HG02970 (cell line): ENCODE data around the gene CWC27.

Source experiments
- ATAC-seq: cut with Tn5 transposase; IDR thresholded peaks from one replicate; pipeline ENCODE4 v1.9.1; 2021; ENCODE audit warnings: mild to moderate bottlenecking, moderate library complexity, moderate number of reproducible peaks; ENCODE audit not compliant: unreplicated experiment, low FRiP score

CWC27 gene

DNA sequence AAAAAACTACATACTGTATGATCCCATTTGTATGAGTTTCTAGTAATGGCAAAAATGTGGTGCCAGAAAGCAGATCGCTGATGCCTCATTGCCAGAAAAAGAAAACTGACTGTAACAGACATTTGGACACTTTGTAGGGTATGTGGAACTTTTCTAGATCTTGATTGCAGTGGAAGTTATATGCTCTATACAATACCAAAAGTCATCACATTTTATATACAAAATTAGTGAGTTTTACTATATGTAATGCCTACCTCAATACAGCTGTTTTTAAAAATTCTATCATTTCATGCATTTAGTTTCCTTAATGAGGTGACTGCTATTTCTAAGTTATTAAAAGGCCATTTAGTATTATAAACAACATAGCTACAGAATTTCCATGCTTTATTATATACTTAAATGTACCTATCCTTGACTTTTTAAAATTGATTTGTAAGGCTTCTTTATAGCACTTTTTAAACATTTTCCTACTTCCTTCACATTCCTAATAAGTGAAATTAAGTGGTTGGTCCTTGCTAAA, 199.9 kb downstream of the CWC27 start:
- ATAC-seq = no peak

GRCh38 chr5:64969578-64969977, 200.8 kb downstream of the CWC27 start:
- ATAC-seq = no peak

DNA sequence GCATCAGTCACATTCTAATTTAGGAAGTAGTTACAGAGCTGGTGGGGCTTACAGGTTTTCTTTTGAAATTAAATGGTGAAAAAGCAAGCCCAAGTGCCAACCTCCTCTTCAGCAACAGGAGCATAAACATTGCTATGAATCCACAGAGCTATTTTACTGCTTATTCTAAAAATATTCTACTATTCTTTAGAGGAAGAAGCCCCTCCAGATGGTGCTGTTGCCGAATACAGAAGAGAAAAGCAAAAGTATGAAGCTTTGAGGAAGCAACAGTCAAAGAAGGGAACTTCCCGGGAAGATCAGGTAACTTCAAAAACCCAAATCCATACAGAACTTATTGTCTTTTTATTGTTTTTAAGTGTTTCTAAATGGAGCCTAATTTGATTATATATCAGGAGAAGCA, 202.8 kb downstream of the CWC27 start:
- ATAC-seq = no peak

DNA sequence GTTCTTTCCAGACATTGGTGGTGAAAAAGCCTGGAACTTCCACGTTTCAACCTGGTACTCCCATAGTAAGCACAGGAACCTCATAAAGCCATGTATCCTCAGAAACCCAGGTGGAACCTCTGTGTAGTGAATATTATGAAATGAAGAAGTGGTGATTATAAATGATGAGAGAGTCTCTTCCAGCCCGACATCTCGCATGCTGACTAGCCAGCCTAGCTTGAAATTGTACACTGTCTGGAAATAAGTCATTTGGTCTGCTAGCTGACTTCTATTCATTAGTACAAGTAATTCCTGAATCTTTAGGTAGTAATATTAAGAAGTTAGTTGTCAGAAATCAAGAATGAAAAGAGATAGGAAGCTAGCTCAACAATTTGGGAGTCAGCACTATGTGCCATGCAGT, 203.3 kb downstream of the CWC27 start:
- no peak for ATAC-seq

- no peak for ATAC-seq
Observed at GRCh38 chr5:64972591-64972990, 203.9 kb downstream of the CWC27 start.

DNA sequence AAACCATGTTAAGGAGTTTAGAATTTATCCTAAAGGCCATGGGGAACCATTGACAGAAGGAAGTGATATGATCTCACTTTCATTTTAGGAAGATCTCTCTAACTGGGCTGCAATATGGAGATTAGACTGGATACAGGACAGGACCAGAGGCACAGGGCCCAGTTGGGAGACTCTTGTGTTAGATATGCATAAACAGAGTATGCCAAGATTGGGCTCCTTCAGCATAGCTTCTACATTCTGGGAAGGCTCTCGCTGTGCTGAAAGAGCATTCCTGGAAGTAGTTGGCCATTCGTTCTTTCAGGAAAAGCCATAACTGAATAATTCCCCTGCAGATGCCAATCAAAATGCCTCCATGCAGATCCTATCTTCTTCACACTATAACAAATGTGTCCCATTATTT, 204.5 kb downstream of the CWC27 start:
- ATAC-seq = no peak

- ATAC-seq = no peak
Observed at GRCh38 chr5:64977779-64978178, 209.0 kb downstream of the CWC27 start.

DNA sequence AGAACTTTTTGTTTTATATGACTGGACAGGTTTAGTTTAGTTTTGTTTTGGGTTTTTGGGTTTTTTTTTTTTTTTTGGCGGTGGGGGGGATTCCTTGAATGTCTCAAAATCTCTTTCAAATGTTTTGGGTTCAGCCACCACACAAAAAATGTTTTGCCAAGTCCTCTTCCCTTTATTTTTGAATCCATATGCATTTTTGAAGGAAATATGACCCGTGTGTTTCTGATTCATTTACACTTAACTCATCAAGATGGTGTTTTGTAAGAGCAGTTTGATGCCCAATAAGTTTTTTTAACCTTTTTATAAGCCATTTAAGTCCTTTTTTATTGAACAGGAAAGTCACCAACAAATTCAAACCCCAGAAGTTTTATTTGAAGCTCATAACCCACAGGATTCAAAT, 209.8 kb downstream of the CWC27 start:
- no peak for ATAC-seq

GRCh38 chr5:64979531-64979930, 210.8 kb downstream of the CWC27 start:
- ATAC-seq = no peak

DNA sequence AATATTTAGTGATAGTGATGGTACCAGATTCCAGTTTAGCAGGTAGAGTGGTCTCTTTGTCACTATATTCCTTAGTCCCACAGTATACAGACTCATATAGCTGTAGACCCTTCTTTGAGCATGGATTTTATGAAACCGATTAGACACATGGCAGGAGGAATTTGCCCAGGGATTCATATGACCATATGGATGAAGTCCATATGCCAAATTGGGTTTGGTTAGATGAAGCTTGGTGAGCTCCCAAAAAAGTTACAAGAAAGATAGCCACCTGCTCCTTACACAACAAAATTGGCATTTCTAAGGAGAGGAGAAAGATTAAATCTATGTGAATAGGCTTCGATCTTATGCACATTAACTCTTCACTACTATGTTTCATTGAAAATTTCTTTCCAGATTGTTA, 211.4 kb downstream of the CWC27 start:
- no peak for ATAC-seq

- ATAC-seq = no peak
Observed at GRCh38 chr5:64987768-64988167, 219.0 kb downstream of the CWC27 start.

DNA sequence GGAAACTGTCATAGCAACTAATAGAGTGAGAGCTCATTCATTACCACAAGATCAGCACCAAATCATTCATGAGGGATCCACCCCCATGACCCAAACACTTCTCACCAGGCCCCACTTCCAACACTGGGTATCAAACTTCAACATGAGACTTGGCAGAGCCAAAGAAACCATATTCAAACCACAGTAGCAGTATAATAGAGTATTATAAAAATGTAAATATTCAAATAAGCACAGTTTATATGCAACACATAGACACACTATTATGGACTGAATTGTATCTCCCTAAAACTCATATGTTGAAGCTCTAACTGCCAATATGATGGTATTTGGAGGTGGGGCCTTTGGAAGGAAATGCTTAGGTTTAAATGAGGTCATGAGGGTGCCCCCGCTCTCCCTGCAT, 240.5 kb downstream of the CWC27 start:
- no peak for ATAC-seq

GRCh38 chr5:65010841-65011240, 242.1 kb downstream of the CWC27 start:
- no peak for ATAC-seq

DNA sequence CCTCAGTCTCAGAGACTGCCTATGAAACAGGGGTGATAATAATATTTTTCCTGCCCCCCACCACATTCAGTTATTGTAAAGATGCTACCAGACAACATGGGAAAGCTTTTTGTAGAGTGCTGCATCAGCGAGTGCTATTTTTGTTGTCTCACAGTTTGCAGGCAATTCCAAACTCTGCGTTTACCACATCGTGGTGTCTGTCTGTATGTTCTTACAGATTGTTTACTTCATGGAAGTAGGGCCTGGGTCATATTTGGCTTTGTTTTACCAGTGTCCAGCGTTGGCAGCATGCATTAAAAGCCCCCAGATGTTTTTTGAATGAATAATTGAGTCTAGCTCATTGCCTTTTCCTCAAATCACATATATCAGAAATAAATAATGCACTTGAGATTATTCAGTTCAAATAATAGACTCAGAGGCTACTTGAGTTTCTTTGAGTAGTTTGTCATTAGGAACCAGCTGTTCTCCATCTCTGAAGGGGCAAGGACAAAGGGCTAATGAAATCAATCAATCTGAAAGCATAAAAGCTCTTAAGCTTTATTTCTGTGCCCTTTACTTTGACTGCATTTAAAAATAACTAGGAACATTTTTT, 243.7 kb downstream of the CWC27 start:
- no peak for ATAC-seq

- no peak for ATAC-seq
Observed at GRCh38 chr5:65013166-65013565, 244.4 kb downstream of the CWC27 start.

GRCh38 chr5:65014769-65015168, 246.0 kb downstream of the CWC27 start:
- ATAC-seq = no peak

DNA sequence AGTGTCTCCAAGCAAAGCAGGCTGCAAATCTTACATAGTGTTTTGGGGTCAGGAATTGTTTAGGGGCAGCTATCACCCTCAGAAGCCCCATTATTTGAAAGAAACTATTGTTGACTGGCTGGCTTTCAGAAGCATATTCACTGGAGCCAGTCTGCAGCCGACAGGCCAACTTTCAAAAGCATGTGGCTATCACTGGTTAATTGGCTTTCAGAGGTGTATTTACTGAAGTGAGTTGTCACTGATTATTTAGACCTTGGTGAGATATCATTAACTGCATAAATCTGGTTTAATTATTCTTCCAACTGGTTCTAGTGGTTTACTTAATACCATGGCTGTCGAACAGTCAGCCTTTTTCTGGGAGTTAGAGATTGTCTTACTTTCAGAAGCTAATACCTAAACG, 247.0 kb downstream of the CWC27 start:
- no peak for ATAC-seq

- no peak for ATAC-seq
Observed at GRCh38 chr5:65017636-65018035, 248.9 kb downstream of the CWC27 start.

DNA sequence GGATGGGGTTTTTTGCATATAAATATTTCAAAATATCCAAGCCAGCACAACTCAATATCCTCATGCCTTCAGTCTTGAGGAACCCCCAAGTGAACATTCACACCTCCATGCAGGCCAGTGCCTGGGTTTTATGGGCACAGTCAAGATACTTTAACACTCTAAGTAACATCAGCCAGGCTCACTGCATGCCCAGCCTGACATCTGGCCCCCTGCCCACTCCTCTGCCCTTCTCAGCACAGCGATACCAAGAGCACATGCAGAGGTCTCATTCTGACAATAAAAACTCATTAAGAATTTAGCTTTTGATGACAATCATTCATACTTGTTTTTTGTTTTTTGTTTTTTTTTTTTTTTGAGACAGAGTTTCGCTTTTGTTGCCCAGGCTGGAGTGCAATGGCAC, 250.0 kb downstream of the CWC27 start:
- no peak for ATAC-seq

DNA sequence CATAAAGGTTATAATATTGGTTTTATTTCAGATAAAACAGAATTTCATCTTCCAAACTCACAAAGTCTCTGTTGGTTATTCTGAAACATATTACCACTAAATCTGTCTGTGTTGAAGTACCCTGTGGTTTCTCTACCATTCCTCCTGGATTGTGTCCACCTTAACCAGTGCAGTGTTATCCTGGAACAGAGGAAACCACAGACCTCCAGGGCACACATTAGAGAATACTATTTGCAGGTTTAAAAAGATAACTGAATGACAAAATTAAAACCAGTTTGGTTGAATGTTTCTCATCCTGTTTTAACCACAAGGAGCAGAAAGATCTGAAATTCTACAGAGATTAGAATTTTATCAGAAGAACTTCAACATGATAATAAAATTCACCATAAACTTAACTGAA, 251.8 kb downstream of the CWC27 start:
- ATAC-seq = no peak

GRCh38 chr5:65021527-65022226, 252.9 kb downstream of the CWC27 start:
- ATAC-seq = no peak

DNA sequence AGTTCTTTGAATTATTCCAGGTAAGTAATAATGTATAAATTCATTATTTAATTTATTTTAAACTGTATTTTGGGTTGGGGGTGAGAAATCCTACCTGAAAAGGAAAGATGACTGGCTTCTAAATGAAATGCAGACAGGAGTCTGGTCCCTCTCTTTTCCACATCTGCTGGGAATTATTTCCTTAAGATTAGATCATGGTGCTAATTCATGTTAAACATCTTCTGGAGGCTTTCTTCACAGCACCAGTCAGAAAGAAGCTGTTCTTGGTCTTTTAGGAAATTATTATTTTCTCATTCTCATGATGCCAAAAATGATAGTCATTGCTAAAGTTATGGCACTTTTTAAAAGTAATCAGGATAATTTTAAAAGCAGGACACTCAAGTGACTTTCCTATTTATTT, 254.2 kb downstream of the CWC27 start:
- no peak for ATAC-seq
